Loucy (cell line): ENCODE measurements around the gene PRPF38A.

Source experiments
- CTCF ChIP-seq: fragments of 200-600 bp; sonication (generic); conservative IDR thresholded peaks from 2 replicates; pipeline ENCODE4 v1.5.1; 2014; ENCODE audit warnings: mild to moderate bottlenecking, antibody characterized with exemption, low read length
- EZH2phosphoT487 ChIP-seq: fragments of 200-600 bp; IDR thresholded peaks from 2 replicates; pipeline ENCODE4 v1.6.1; 2018; ENCODE audit warnings: antibody characterized with exemption, mild to moderate bottlenecking, moderate library complexity, borderline replicate concordance

- no peak for TF ChIP-seq CTCF
- TF ChIP-seq EZH2phosphoT487: no peak
These were observed 1.6 kb upstream of the PRPF38A start for GRCh38 chr1:52402860-52403240.
